HEK293 (cell line): Measurements from ENCODE around the gene C6orf15.

Source experiments
- BCL6B ChIP-seq: fragments of 450-650 bp; formaldehyde crosslinking; IDR thresholded peaks from 2 replicates; pipeline ENCODE4 v1.5.1; 2017; ENCODE audit warnings: missing biosample characterization, missing genetic modification characterization
- HOXC10 ChIP-seq: sonication (generic); formaldehyde crosslinking; IDR thresholded peaks from 2 replicates; pipeline ENCODE4 v1.8.1; 2023; ENCODE audit warnings: mild to moderate bottlenecking, missing genetic modification reagents
- HOXD13 ChIP-seq: sonication (generic); formaldehyde crosslinking; IDR thresholded peaks from 2 replicates; pipeline ENCODE4 v1.8.0; 2022; ENCODE audit warnings: missing genetic modification reagents, borderline replicate concordance
- KLF7 ChIP-seq: fragments of 450-650 bp; formaldehyde crosslinking; IDR thresholded peaks from 2 replicates; pipeline ENCODE4 v1.5.1; 2016; ENCODE audit warnings: missing biosample characterization, missing genetic modification characterization, borderline replicate concordance
- PATZ1 ChIP-seq: fragments of 450-650 bp; formaldehyde crosslinking; IDR thresholded peaks from 2 replicates; pipeline ENCODE4 v1.5.1; 2016; ENCODE audit warnings: missing biosample characterization, missing genetic modification characterization
- ZBTB10 ChIP-seq: fragments of 450-650 bp; formaldehyde crosslinking; IDR thresholded peaks from 2 replicates; pipeline ENCODE4 v1.5.1; 2016; ENCODE audit warnings: missing biosample characterization, missing genetic modification characterization
- ZBTB20 ChIP-seq: fragments of 450-650 bp; formaldehyde crosslinking; IDR thresholded peaks from 2 replicates; pipeline ENCODE4 v1.5.1; 2016; ENCODE audit warnings: missing biosample characterization, missing genetic modification characterization
- ZBTB26 ChIP-seq: fragments of 450-650 bp; formaldehyde crosslinking; optimal IDR thresholded peaks from 2 replicates; pipeline ENCODE3; 2016; ENCODE audit warnings: missing biosample characterization, mild to moderate bottlenecking, missing genetic modification characterization
- ZBTB48 ChIP-seq: fragments of 450-650 bp; formaldehyde crosslinking; IDR thresholded peaks from 2 replicates; pipeline ENCODE4 v1.5.1; 2016; ENCODE audit warnings: missing biosample characterization, missing genetic modification characterization
- ZBTB49 ChIP-seq: fragments of 450-650 bp; formaldehyde crosslinking; IDR thresholded peaks from 2 replicates; pipeline ENCODE4 v1.5.1; 2016; ENCODE audit warnings: missing biosample characterization, missing genetic modification characterization, low read depth
- ZBTB7A ChIP-seq: fragments of 450-650 bp; formaldehyde crosslinking; IDR thresholded peaks from 2 replicates; pipeline ENCODE4 v1.5.1; 2016; ENCODE audit warnings: low read depth, missing biosample characterization, missing genetic modification characterization
- ZEB2 ChIP-seq: fragments of 450-650 bp; formaldehyde crosslinking; IDR thresholded peaks from 2 replicates; pipeline ENCODE4 v1.5.1; 2016; ENCODE audit warnings: missing biosample characterization, missing genetic modification characterization
- ZFP37 ChIP-seq: fragments of 450-650 bp; formaldehyde crosslinking; IDR thresholded peaks from 2 replicates; pipeline ENCODE4 v1.5.1; 2016; ENCODE audit warnings: missing biosample characterization, missing genetic modification characterization
- ZNF121 ChIP-seq: fragments of 450-650 bp; formaldehyde crosslinking; IDR thresholded peaks from 2 replicates; pipeline ENCODE4 v1.5.1; 2016; ENCODE audit warnings: missing biosample characterization, missing genetic modification characterization
- ZNF335 ChIP-seq: fragments of 450-650 bp; formaldehyde crosslinking; conservative IDR thresholded peaks from 2 replicates; pipeline ENCODE4 v1.5.1; 2016; ENCODE audit warnings: missing biosample characterization, missing genetic modification characterization
- ZNF416 ChIP-seq: fragments of 450-650 bp; formaldehyde crosslinking; IDR thresholded peaks from 2 replicates; pipeline ENCODE4 v1.5.1; 2016; ENCODE audit warnings: missing biosample characterization, missing genetic modification characterization
- ZNF518A ChIP-seq: fragments of 450-650 bp; formaldehyde crosslinking; conservative IDR thresholded peaks from 2 replicates; pipeline ENCODE4 v1.5.1; 2016; ENCODE audit warnings: low read depth, missing biosample characterization, missing genetic modification characterization
- ZNF558 ChIP-seq: fragments of 450-650 bp; formaldehyde crosslinking; IDR thresholded peaks from 2 replicates; pipeline ENCODE4 v1.5.1; 2016; ENCODE audit warnings: missing biosample characterization, missing genetic modification characterization
- ZNF561 ChIP-seq: fragments of 450-650 bp; IDR thresholded peaks from 2 replicates; pipeline ENCODE4 v1.5.1; 2018; ENCODE audit warnings: missing biosample characterization, missing genetic modification characterization, borderline replicate concordance
- ZNF571 ChIP-seq: fragments of 450-650 bp; formaldehyde crosslinking; IDR thresholded peaks from 2 replicates; pipeline ENCODE4 v1.5.0; 2017; ENCODE audit warnings: missing biosample characterization, missing genetic modification characterization
- ZNF664 ChIP-seq: fragments of 450-650 bp; formaldehyde crosslinking; IDR thresholded peaks from 2 replicates; pipeline ENCODE4 v1.5.1; 2016; ENCODE audit warnings: missing biosample characterization, missing genetic modification characterization
- ZNF692 ChIP-seq: fragments of 450-650 bp; formaldehyde crosslinking; IDR thresholded peaks from 2 replicates; pipeline ENCODE4 v1.5.1; 2016; ENCODE audit warnings: missing biosample characterization, missing genetic modification characterization
- ZXDB ChIP-seq: fragments of 450-650 bp; formaldehyde crosslinking; IDR thresholded peaks from 2 replicates; pipeline ENCODE4 v1.5.1; 2016; ENCODE audit warnings: missing biosample characterization, missing genetic modification characterization

Gene C6orf15

GRCh38 chr6:31083742-31084354 lies 28.5 kb downstream of the C6orf15 start (continued):
- TF ChIP-seq KLF7 (tag by site-specific recombination) (no peak), ZBTB49 (no peak), ZBTB10 (tag by site-specific recombination) (peak; percentile 86), ZBTB7A (tag by site-specific recombination) (no peak), ZNF561 (peak; percentile 74), ZXDB (tag by site-specific recombination) (peak; percentile 59), ZNF692 (tag by site-specific recombination) (peak; percentile 77), ZEB2 (tag by site-specific recombination) (peak; percentile 52; the same call in 1 of the 2 replicates), ZBTB26 (no peak), PATZ1 (tag by site-specific recombination) (no peak), ZNF558 (tag by site-specific recombination) (0 out of 2 replicates have a peak, but pooled peaks have one; percentile 23), ZFP37 (tag by site-specific recombination) (0 out of 2 replicates have a peak, but pooled peaks have one; percentile 17), BCL6B (tag by site-specific recombination) (no peak), ZNF664 (tag by site-specific recombination) (no peak), ZNF416 (tag by site-specific recombination) (no peak), HOXC10 (no peak), ZNF518A (0 out of 2 replicates have a peak, but pooled peaks have one; percentile 12), ZNF335 (peak; percentile 51), ZBTB20 (tag by site-specific recombination) (peak; percentile 28), ZNF121 (tag by site-specific recombination) (no peak), HOXD13 (CRISPR knock-in tag) (no peak), ZNF571 (tag by site-specific recombination) (no peak), ZBTB48 (peak; percentile 58; the same call in 1 of the 2 replicates)
